IMR-90 (cell line): ENCODE data around the gene TMX3. TPM values are rescaled to one million over a fixed set of nuclear protein-coding genes. Genes with fewer than 3 reads are reported as not detected.
A peak's percentile ranks its signal among the peaks of the same experiment; 100 is the strongest.

ENCODE experiments used
- ATAC-seq: fragments of 200-7000 bp; cut with Tn5 transposase; 2 replicates; pipeline ENCODE4 v1.9.1; 2020; ENCODE audit warnings: low read depth, mild to moderate bottlenecking, moderate library complexity
- BruUV-seq: library from RNA; stranded (reverse); fragments of 400-500 nt; replicated peaks from 2 replicates; lab custom pipeline; 2021; lab: Mats Ljungman, UMichigan
- CTCF ChIA-PET: fragments of 300-600 bp; formaldehyde crosslinking; extraction: SDS; loops from one replicate; lab custom pipeline; 2021; ENCODE audit warnings: antibody characterized with exemption; lab: Yijun Ruan, JAX
- POLR2A ChIA-PET: fragments of 300-600 bp; sonication (Branson Sonifier 250); formaldehyde crosslinking; loops from one replicate; lab custom pipeline; 2022; ENCODE audit warnings: antibody characterized with exemption; ENCODE audit not compliant: unreplicated experiment; lab: Charles Lee
- DNase-seq: peaks from one replicate; pipeline ENCODE4 v3.0.0; 2013
- H2AFZ ChIP-seq: replicated peaks from 2 replicates; pipeline ENCODE3; 2013; ENCODE audit warnings: low read length, mild to moderate bottlenecking; ENCODE audit not compliant: poor library complexity
- H2AK5ac ChIP-seq: 2 replicates; pipeline ENCODE4 v1.6.1; 2013; ENCODE audit warnings: low read depth, low read length, inconsistent platforms
- H2AK9ac ChIP-seq: replicated peaks from 2 replicates; pipeline ENCODE3; 2013; ENCODE audit warnings: mild to moderate bottlenecking, low read depth, low read length, moderate library complexity; ENCODE audit not compliant: poor library complexity
- H2BK120ac ChIP-seq: 2 replicates; pipeline ENCODE4 v1.6.1; 2013; ENCODE audit warnings: low read depth, low read length, inconsistent platforms
- H2BK15ac ChIP-seq: 3 replicates; pipeline ENCODE4 v1.6.1; 2013; ENCODE audit warnings: low read depth, low read length, inconsistent platforms
- H2BK20ac ChIP-seq: 2 replicates; pipeline ENCODE4 v1.6.1; 2013; ENCODE audit warnings: low read depth, mild to moderate bottlenecking, inconsistent platforms, low read length, moderate library complexity
- H2BK5ac ChIP-seq: 2 replicates; pipeline ENCODE4 v1.6.1; 2013; ENCODE audit warnings: mild to moderate bottlenecking, low read depth, low read length, inconsistent platforms; ENCODE audit not compliant: poor library complexity, severe bottlenecking
- H3K14ac ChIP-seq: replicated peaks from 2 replicates; pipeline ENCODE4 v1.6.1; 2013; ENCODE audit warnings: low read depth, low read length, inconsistent platforms
- H3K18ac ChIP-seq: 2 replicates; pipeline ENCODE4 v1.6.1; 2013; ENCODE audit warnings: low read depth, low read length, control low read depth
- H3K23ac ChIP-seq: 2 replicates; pipeline ENCODE4 v1.6.1; 2013; ENCODE audit warnings: low read depth, low read length, inconsistent platforms
- H3K27ac ChIP-seq: 2 replicates; pipeline ENCODE4 v1.5.1; 2013; ENCODE audit warnings: mild to moderate bottlenecking, control low read depth, low read length; ENCODE audit not compliant: insufficient read depth
- H3K27me3 ChIP-seq: 2 replicates; pipeline ENCODE4 v1.6.1; 2013; ENCODE audit warnings: low read length; ENCODE audit not compliant: control insufficient read depth, insufficient read depth
- H3K36me3 ChIP-seq: 2 replicates; pipeline ENCODE4 v1.6.1; 2013; ENCODE audit warnings: low read length, mixed read lengths; ENCODE audit not compliant: control insufficient read depth, insufficient read depth
- H3K4ac ChIP-seq: 2 replicates; pipeline ENCODE4 v1.6.1; 2013; ENCODE audit warnings: low read depth, low read length, inconsistent platforms
- H3K4me1 ChIP-seq: 2 replicates; pipeline ENCODE4 v1.6.1; 2013; ENCODE audit warnings: low read length, mixed read lengths; ENCODE audit not compliant: control insufficient read depth, insufficient read depth
- H3K4me2 ChIP-seq: 2 replicates; pipeline ENCODE4 v1.6.1; 2013; ENCODE audit warnings: low read depth, mild to moderate bottlenecking, control low read depth, low read length, moderate library complexity
- H3K4me3 ChIP-seq: 2 replicates; pipeline ENCODE4 v1.5.1; 2013; ENCODE audit warnings: low read depth, mild to moderate bottlenecking, control low read depth, low read length, moderate library complexity; ENCODE audit not compliant: insufficient read depth
- H3K56ac ChIP-seq: 2 replicates; pipeline ENCODE4 v1.6.1; 2013; ENCODE audit warnings: low read length, inconsistent platforms; ENCODE audit not compliant: insufficient read depth; ENCODE audit errors: extremely low read depth
- H3K79me1 ChIP-seq, 2 experiments: 2 replicates each; pipeline ENCODE4 v1.6.1; 2013; ENCODE audit warnings: low read length in 2 of 2, inconsistent platforms in 1 of 2, low read depth in 1 of 2
- H3K9ac ChIP-seq: 2 replicates; pipeline ENCODE4 v1.6.1; 2013; ENCODE audit warnings: low read depth, low read length, control low read depth
- H3K9me1 ChIP-seq: 2 replicates; pipeline ENCODE4 v1.6.1; 2013; ENCODE audit warnings: low read length, inconsistent platforms; ENCODE audit not compliant: insufficient read depth
- H3K9me3 ChIP-seq: 2 replicates; pipeline ENCODE4 v1.6.1; 2013; ENCODE audit warnings: low read length; ENCODE audit not compliant: control insufficient read depth, insufficient read depth
- H4K20me1 ChIP-seq: 2 replicates; pipeline ENCODE4 v1.6.1; 2013; ENCODE audit warnings: low read length, inconsistent platforms; ENCODE audit not compliant: insufficient read depth
- H4K5ac ChIP-seq: 2 replicates; pipeline ENCODE4 v1.6.1; 2013; ENCODE audit warnings: mild to moderate bottlenecking, low read depth, low read length, control low read depth
- H4K8ac ChIP-seq, 2 experiments: 2 replicates each; pipeline ENCODE4 v1.6.1; 2013; ENCODE audit warnings: low read depth in 2 of 2, low read length in 2 of 2, control low read depth in 1 of 2, inconsistent platforms in 1 of 2
- H4K91ac ChIP-seq: 2 replicates; pipeline ENCODE4 v1.6.1; 2013; ENCODE audit warnings: low read depth, low read length, inconsistent platforms; ENCODE audit not compliant: insufficient read depth
- BHLHE40 ChIP-seq: fragments of 150-350 bp; IDR thresholded peaks from 2 replicates; pipeline ENCODE4 v1.6.1; 2016; ENCODE audit warnings: mild to moderate bottlenecking, low read depth, low read length
- CEBPB ChIP-seq: IDR thresholded peaks from 2 replicates; pipeline ENCODE4 v1.6.1; 2012; ENCODE audit warnings: low read depth, low read length, improper control_type of control experiment
- CHD1 ChIP-seq: IDR thresholded peaks from 2 replicates; pipeline ENCODE4 v1.6.1; 2012; ENCODE audit warnings: low read depth, low read length, improper control_type of control experiment
- CTCF ChIP-seq: conservative IDR thresholded peaks from 2 replicates; pipeline ENCODE4 v1.5.1; 2012; ENCODE audit warnings: mild to moderate bottlenecking, low read depth, low read length, improper control_type of control experiment
- ELK1 ChIP-seq: fragments of 150-350 bp; IDR thresholded peaks from 2 replicates; pipeline ENCODE4 v1.6.1; 2016; ENCODE audit warnings: low read depth, mild to moderate bottlenecking, low read length, moderate library complexity, borderline replicate concordance
- FOS ChIP-seq: fragments of 150-350 bp; IDR thresholded peaks from 2 replicates; pipeline ENCODE4 v1.6.1; 2016; ENCODE audit warnings: low read depth, low read length
- MAFK ChIP-seq: IDR thresholded peaks from 2 replicates; pipeline ENCODE4 v1.6.1; 2012; ENCODE audit warnings: low read depth, low read length, improper control_type of control experiment
- MAZ ChIP-seq: IDR thresholded peaks from 2 replicates; pipeline ENCODE4 v1.6.1; 2012; ENCODE audit warnings: low read depth, mild to moderate bottlenecking, low read length, improper control_type of control experiment, moderate library complexity, borderline replicate concordance
- MXI1 ChIP-seq: IDR thresholded peaks from 2 replicates; pipeline ENCODE4 v1.6.1; 2012; ENCODE audit warnings: low read depth, mild to moderate bottlenecking, low read length, moderate library complexity, borderline replicate concordance
- NFE2L2 ChIP-seq: fragments of 150-350 bp; IDR thresholded peaks from 2 replicates; pipeline ENCODE4 v1.6.1; 2016; ENCODE audit warnings: low read depth, mild to moderate bottlenecking, low read length
- POLR2A ChIP-seq: IDR thresholded peaks from 2 replicates; pipeline ENCODE4 v1.6.1; 2012; ENCODE audit warnings: mild to moderate bottlenecking, low read depth, low read length
- RAD21 ChIP-seq: IDR thresholded peaks from 2 replicates; pipeline ENCODE4 v1.6.1; 2012; ENCODE audit warnings: low read length, improper control_type of control experiment
- RCOR1 ChIP-seq: IDR thresholded peaks from 2 replicates; pipeline ENCODE4 v1.6.1; 2012; ENCODE audit warnings: mild to moderate bottlenecking, low read length, improper control_type of control experiment; ENCODE audit not compliant: insufficient replicate concordance
- RFX5 ChIP-seq: IDR thresholded peaks from 2 replicates; pipeline ENCODE4 v1.8.0; 2012; ENCODE audit warnings: low read depth, mild to moderate bottlenecking, low read length, moderate library complexity
- SMC3 ChIP-seq: fragments of 150-350 bp; IDR thresholded peaks from 2 replicates; pipeline ENCODE4 v1.6.1; 2016; ENCODE audit warnings: low read depth, mild to moderate bottlenecking, antibody characterized with exemption, low read length, moderate library complexity
- USF2 ChIP-seq: fragments of 150-350 bp; IDR thresholded peaks from 2 replicates; pipeline ENCODE4 v1.6.1; 2017; ENCODE audit warnings: mild to moderate bottlenecking, antibody characterized with exemption, low read length, low read depth
- WGBS, 2 experiments: methylation state at CpG; one replicate each; pipeline versions ENCODE4 v1.1.5 to v1.1.7; 2013; ENCODE audit warnings: missing lambda C conversion rate in 2 of 2; ENCODE audit not compliant: insufficient read length in 1 of 2; ENCODE audit errors: extremely low coverage in 2 of 2; 5-methylcytosine and 5-hydroxymethylcytosine counted together
- dilution Hi-C: fragments of 300-500 bp; cut with HindIII; formaldehyde crosslinking; loops from one replicate; pipeline ENCODE4 v1.14.3; 2018; ENCODE audit warnings: low sequenced_read_pairs; ENCODE audit not compliant: unreplicated experiment
- in situ Hi-C: fragments of 300-500 bp; cut with MboI; formaldehyde crosslinking; loops from 3 replicates; pipeline ENCODE4 v1.14.3; 2019; ENCODE audit warnings: low sequenced_read_pairs, inconsistent platforms, mixed read lengths
- intact Hi-C: fragments of 100-400 bp; cut with micrococcal nuclease; formaldehyde crosslinking; loops from 2 replicates; pipeline ENCODE4 v1.10.0; 2022
- polyA plus RNA-seq, 3 experiments: library from polyadenylated mRNA; depleted of rRNA; stranded (reverse); fragments of >200 nt; gene quantifications; 2 replicates each; pipeline ENCODE4 v1.2.3, GENCODE V29; 2012; ENCODE audit warnings: low replicate concordance in 1 of 3
- total RNA-seq: library from RNA; depleted of rRNA; stranded (reverse); fragments of >200 nt; gene quantifications from 2 replicates; pipeline ENCODE4 v1.2.3, GENCODE V29; 2012

TMX3 gene
- total and polyA plus RNA-seq, 2 of the 4 experiments (the other 2 are of a cell fraction) = 22.8 to 50.5 TPM

GRCh38 chr18:68713131-68713530 is 1.8 kb downstream of the TMX3 start:
- no TSS peak for BruUV-seq
- H2BK20ac ChIP-seq = no peak overlapping the region
- H2BK120ac ChIP-seq = 0 out of 2 replicates have a peak overlapping the region, but pooled peaks have one; percentile 10
- peaks cover 31 to 46% of the 10 kb centered on the region in 2 experiments for H3K79me1 ChIP-seq
- H3K9me1 ChIP-seq = peaks cover 17% of the 10 kb centered on the region
- no peaks in the 10 kb centered on the region for H3K9me3 ChIP-seq
- H3K4ac ChIP-seq = no peak overlapping the region
- H4K91ac ChIP-seq = no peak overlapping the region
- no peak overlapping the region for H3K4me3 ChIP-seq
- no peak overlapping the region for H3K9ac ChIP-seq
- H3K27ac ChIP-seq = no peak overlapping the region
- no peak overlapping the region for H4K5ac ChIP-seq
- no peak overlapping the region for H2AK9ac ChIP-seq
- TF ChIP-seq MAZ = no peak
- TF ChIP-seq RCOR1 = no peak
- no peak for TF ChIP-seq CTCF
- TF ChIP-seq NFE2L2 = no peak
- TF ChIP-seq ELK1 = no peak
- no peak for TF ChIP-seq CEBPB
- TF ChIP-seq USF2 = no peak
- TF ChIP-seq BHLHE40 = no peak
- TF ChIP-seq RFX5 = no peak
- TF ChIP-seq CHD1 = no peak
- TF ChIP-seq RAD21 = no peak
- TF ChIP-seq POLR2A = no peak
- no peak for TF ChIP-seq MAFK
- no peak for TF ChIP-seq MXI1
- TF ChIP-seq FOS = no peak
- TF ChIP-seq SMC3 = no peak
- H2AFZ ChIP-seq = no peak overlapping the region
- H4K20me1 ChIP-seq = no peaks in the 10 kb centered on the region
- in situ Hi-C loops = no loop called here
- H3K56ac ChIP-seq = no peak overlapping the region
- no peak for DNase-seq
- no peak overlapping the region for H3K18ac ChIP-seq
- peaks cover 23% of the 10 kb centered on the region for H3K36me3 ChIP-seq
- H3K23ac ChIP-seq = peak overlapping the region; percentile 17
- no peak for ATAC-seq
- no peak overlapping the region for H2AK5ac ChIP-seq
- POLR2A ChIA-PET = no interaction called here
- no peak overlapping the region for H3K14ac ChIP-seq
- dilution Hi-C loops = no loop called here
- WGBS, 2 experiments = no CpG with 5 or more reads among the region's 4 CpGs
- intact Hi-C loops = no loop called here
- peak overlapping the region; percentile 33; the same call in 1 of the 2 replicates for H3K4me2 ChIP-seq
- H2BK5ac ChIP-seq = no peak overlapping the region
- H2BK15ac ChIP-seq = 0 out of 3 replicates have a peak overlapping the region, but pooled peaks have one; percentile 1
- H4K8ac ChIP-seq = 0 out of 4 replicates have a peak overlapping the region, but pooled peaks of 1 of the 2 experiments have one; percentile 1
- peaks cover 2% of the 10 kb centered on the region; the same call in 1 of the 2 replicates for H3K4me1 ChIP-seq
- no peaks in the 10 kb centered on the region for H3K27me3 ChIP-seq
- CTCF ChIA-PET = no interaction called here
